Measurements from ENCODE around the gene ELN. TPM values are rescaled to one million over a fixed set of nuclear protein-coding genes. Genes with fewer than 3 reads are reported as not detected.

The ELN gene
- total and polyA plus RNA-seq, 2 experiments from 2014 or later = 37.7 to 58.1 TPM

DNA sequence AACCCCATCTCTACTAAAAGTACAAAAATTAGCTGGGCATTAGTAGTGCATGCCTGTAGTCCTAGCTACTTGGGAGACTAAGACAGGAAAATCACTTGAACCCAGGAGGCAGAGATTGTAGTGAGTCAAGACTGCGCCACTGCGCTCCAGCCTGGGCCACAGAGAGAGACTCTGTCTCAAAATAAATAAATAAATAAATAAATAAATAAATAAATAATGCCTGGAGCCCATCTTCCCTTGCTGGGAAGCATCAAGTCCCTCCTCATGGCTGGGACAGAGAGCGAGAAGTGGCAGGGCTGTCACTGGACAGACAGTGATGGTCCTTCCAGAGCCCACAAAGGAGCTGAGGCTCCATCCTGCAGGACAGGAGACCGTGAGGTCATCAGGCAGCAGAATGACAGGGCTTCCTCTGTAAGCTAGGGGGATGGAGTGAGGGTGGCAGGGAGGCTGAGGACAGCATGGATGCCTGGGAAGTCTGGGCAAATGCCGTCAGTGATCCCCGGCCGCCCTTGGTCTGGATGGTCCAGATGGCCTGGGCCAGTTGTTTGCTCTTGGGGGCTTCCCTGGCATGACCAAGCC is 36.4 kb upstream of the ELN start:
- H3K27ac ChIP-seq = no peak overlapping the region
- no peaks in the 10 kb centered on the region for H4K20me1 ChIP-seq (ENCODE audit: insufficient read depth, poor library complexity, severe bottlenecking)
- 96% methylated on average over 7 of the region's 7 CpGs for WGBS (ENCODE audit: low lambda C conversion rate, missing lambda C conversion rate)
- no peaks in the 10 kb centered on the region for H3K4me1 ChIP-seq (ENCODE audit: insufficient read depth)
- no peaks in the 10 kb centered on the region for H3K9me3 ChIP-seq (ENCODE audit: low read depth)
- no peak overlapping the region for H3K4me3 ChIP-seq
- DNase-seq (ENCODE audit: low spot score) = no peak
- H3K4me2 ChIP-seq = no peak overlapping the region
- TF ChIP-seq, protein P1, sequence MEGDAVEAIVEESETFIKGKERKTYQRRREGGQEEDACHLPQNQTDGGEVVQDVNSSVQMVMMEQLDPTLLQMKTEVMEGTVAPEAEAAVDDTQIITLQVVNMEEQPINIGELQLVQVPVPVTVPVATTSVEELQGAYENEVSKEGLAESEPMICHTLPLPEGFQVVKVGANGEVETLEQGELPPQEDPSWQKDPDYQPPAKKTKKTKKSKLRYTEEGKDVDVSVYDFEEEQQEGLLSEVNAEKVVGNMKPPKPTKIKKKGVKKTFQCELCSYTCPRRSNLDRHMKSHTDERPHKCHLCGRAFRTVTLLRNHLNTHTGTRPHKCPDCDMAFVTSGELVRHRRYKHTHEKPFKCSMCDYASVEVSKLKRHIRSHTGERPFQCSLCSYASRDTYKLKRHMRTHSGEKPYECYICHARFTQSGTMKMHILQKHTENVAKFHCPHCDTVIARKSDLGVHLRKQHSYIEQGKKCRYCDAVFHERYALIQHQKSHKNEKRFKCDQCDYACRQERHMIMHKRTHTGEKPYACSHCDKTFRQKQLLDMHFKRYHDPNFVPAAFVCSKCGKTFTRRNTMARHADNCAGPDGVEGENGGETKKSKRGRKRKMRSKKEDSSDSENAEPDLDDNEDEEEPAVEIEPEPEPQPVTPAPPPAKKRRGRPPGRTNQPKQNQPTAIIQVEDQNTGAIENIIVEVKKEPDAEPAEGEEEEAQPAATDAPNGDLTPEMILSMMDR (IDR thresholded peaks at IDR 0.05; ENCODE audit: poor library complexity) = no peak
- no peak for TF ChIP-seq EZH2 (IDR thresholded peaks at IDR 0.05; ENCODE audit: borderline replicate concordance)
- no peak for TF ChIP-seq EZH2phosphoT487 (IDR thresholded peaks at IDR 0.05; ENCODE audit: low read depth, severe bottlenecking, unreplicated experiment)
- H2AFZ ChIP-seq = no peak overlapping the region
- no peaks in the 10 kb centered on the region for H3K79me2 ChIP-seq
- H3K9me2 ChIP-seq (replicated peaks; ENCODE audit: insufficient read depth) = no peaks in the 10 kb centered on the region
- no peaks in the 10 kb centered on the region for H3K36me3 ChIP-seq (replicated peaks; ENCODE audit: insufficient read depth, low read depth)
- no peaks in the 10 kb centered on the region for H3K27me3 ChIP-seq

DNA sequence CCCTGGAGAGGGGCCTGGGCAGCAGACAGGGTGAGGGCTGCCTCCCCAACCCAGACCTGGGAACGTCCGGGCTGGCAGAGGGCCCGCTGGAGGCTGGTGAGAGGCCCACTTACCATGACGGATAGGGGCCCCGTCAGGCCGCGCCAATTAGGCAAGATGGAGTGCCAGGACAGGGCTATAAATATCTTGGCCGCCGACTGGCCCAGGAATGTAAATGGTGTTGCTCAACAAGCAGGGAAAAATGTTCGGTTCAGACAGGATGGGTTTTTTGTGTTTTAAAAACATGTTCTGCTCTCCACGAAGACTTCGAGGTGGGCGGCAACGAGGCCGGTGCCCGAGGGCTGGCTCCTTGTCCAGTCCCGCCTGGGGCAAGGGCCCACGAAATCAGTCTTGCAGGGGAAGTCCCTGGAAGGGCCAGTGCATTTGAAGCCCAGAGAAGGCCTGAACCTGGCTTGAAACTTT is 35.8 kb upstream of the ELN start:
- no peaks in the 10 kb centered on the region for H4K20me1 ChIP-seq (ENCODE audit: insufficient read depth, poor library complexity, severe bottlenecking)
- no peaks in the 10 kb centered on the region for H3K9me3 ChIP-seq (ENCODE audit: low read depth)
- H3K4me3 ChIP-seq = no peak overlapping the region
- H3K4me1 ChIP-seq (ENCODE audit: insufficient read depth) = no peaks in the 10 kb centered on the region
- H3K36me3 ChIP-seq (replicated peaks; ENCODE audit: insufficient read depth, low read depth) = no peaks in the 10 kb centered on the region
- H3K9me2 ChIP-seq (replicated peaks; ENCODE audit: insufficient read depth) = no peaks in the 10 kb centered on the region
- WGBS (ENCODE audit: low lambda C conversion rate, missing lambda C conversion rate) = 68% methylated on average over 18 of the region's 18 CpGs
- no peak overlapping the region for H2AFZ ChIP-seq
- no peaks in the 10 kb centered on the region for H3K79me2 ChIP-seq
- H3K27ac ChIP-seq = no peak overlapping the region
- TF ChIP-seq EZH2phosphoT487 (IDR thresholded peaks at IDR 0.05; ENCODE audit: low read depth, severe bottlenecking, unreplicated experiment) (no peak), EZH2 (IDR thresholded peaks at IDR 0.05; ENCODE audit: borderline replicate concordance) (no peak)
- TF ChIP-seq, protein P1 (IDR thresholded peaks at IDR 0.05; ENCODE audit: poor library complexity) = no peak
- DNase-seq (ENCODE audit: low spot score) = no peak
- no peak overlapping the region for H3K4me2 ChIP-seq
- H3K27me3 ChIP-seq = no peaks in the 10 kb centered on the region

DNA sequence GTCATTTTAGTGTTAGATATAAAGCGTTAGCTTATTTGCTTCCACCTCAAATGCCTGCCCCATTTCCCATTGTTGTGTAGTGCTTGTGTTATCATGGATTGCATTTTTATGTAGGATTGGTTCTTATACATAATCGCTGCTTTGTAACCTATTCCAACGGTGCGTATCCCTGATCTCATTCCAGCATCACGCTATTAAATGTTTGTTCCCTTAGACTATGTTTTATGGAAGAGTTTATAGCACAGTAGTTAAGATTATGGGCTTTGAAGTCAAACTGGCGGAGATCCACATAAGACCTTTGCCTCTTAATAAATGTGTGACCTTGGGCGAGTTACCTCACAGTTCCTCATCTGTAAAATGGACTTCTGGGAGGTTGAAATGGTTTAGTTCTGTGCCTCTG is 34.0 kb upstream of the ELN start:
- TF ChIP-seq EZH2 (IDR thresholded peaks at IDR 0.05; ENCODE audit: borderline replicate concordance) (no peak), EZH2phosphoT487 (IDR thresholded peaks at IDR 0.05; ENCODE audit: low read depth, severe bottlenecking, unreplicated experiment) (no peak)
- TF ChIP-seq, protein P1 (IDR thresholded peaks at IDR 0.05; ENCODE audit: poor library complexity) = no peak
- no peaks in the 10 kb centered on the region for H3K27me3 ChIP-seq
- no peak overlapping the region for H3K4me2 ChIP-seq
- no peak for DNase-seq (ENCODE audit: low spot score)
- H3K9me2 ChIP-seq (replicated peaks; ENCODE audit: insufficient read depth) = no peaks in the 10 kb centered on the region
- H3K4me3 ChIP-seq = no peak overlapping the region
- no peaks in the 10 kb centered on the region for H3K4me1 ChIP-seq (ENCODE audit: insufficient read depth)
- no peak overlapping the region for H2AFZ ChIP-seq
- no peaks in the 10 kb centered on the region for H4K20me1 ChIP-seq (ENCODE audit: insufficient read depth, poor library complexity, severe bottlenecking)
- no peaks in the 10 kb centered on the region for H3K9me3 ChIP-seq (ENCODE audit: low read depth)
- H3K27ac ChIP-seq = no peak overlapping the region
- H3K79me2 ChIP-seq = no peaks in the 10 kb centered on the region
- no peaks in the 10 kb centered on the region for H3K36me3 ChIP-seq (replicated peaks; ENCODE audit: insufficient read depth, low read depth)
- 77% methylated on average over 7 of the region's 7 CpGs for WGBS (ENCODE audit: low lambda C conversion rate, missing lambda C conversion rate)

Data from hepatocyte (in vitro differentiated cells).